GM21423 (cell line): ENCODE results near the gene NAGLU.
"Not testable (repeated sequence)": the region's sequence is repeated elsewhere in the genome, so short reads cannot be mapped to it uniquely, and the experiment has no call there.

ENCODE experiments used
- ATAC-seq: cut with Tn5 transposase; IDR thresholded peaks from one replicate; pipeline ENCODE4 v1.9.1; 2021; ENCODE audit warnings: mild to moderate bottlenecking, moderate library complexity; ENCODE audit not compliant: unreplicated experiment

The NAGLU gene

GRCh38 chr17:42520540-42520951 is 15.5 kb upstream of the NAGLU start:
- no peak for ATAC-seq

GRCh38 chr17:42521036-42521435 is 15.0 kb upstream of the NAGLU start:
- ATAC-seq = no peak

- no peak for ATAC-seq
Observed at GRCh38 chr17:42521666-42522262, 14.3 kb upstream of the NAGLU start.

GRCh38 chr17:42522263-42522790 is 13.7 kb upstream of the NAGLU start:
- no peak for ATAC-seq

- no peak for ATAC-seq
Observed at GRCh38 chr17:42522798-42523278, 13.2 kb upstream of the NAGLU start.

- no peak for ATAC-seq
Observed at GRCh38 chr17:42525221-42525620, 10.8 kb upstream of the NAGLU start.

GRCh38 chr17:42526031-42526444 is 10.0 kb upstream of the NAGLU start:
- no peak for ATAC-seq

- ATAC-seq = no peak
Observed at GRCh38 chr17:42527932-42528331, 8.1 kb upstream of the NAGLU start.

GRCh38 chr17:42529061-42529460 is 7.0 kb upstream of the NAGLU start:
- no peak for ATAC-seq

- ATAC-seq = no peak
Observed at GRCh38 chr17:42530952-42531454, 5.0 kb upstream of the NAGLU start.

- ATAC-seq = no peak
Observed at GRCh38 chr17:42531455-42532354, 4.3 kb upstream of the NAGLU start.

GRCh38 chr17:42535155-42536047 is 640 bp upstream of the NAGLU start:
- no peak for ATAC-seq

- peak; percentile 67 for ATAC-seq
Observed at GRCh38 chr17:42536372-42537155, 523 bp downstream of the NAGLU start.

GRCh38 chr17:42537156-42537805 is 1.2 kb downstream of the NAGLU start:
- ATAC-seq = no peak

- no peak for ATAC-seq
Observed at GRCh38 chr17:42537826-42538451, 1.9 kb downstream of the NAGLU start.

- ATAC-seq = no peak
Observed at GRCh38 chr17:42538482-42538881, 2.4 kb downstream of the NAGLU start.

- not testable (repeated sequence) for ATAC-seq
Observed at GRCh38 chr17:42540558-42540957, 4.5 kb downstream of the NAGLU start.

GRCh38 chr17:42541041-42541833 is 5.2 kb downstream of the NAGLU start:
- ATAC-seq = no peak
